ENCODE measurements around the gene TRMU. TPM values are rescaled to one million over a fixed set of nuclear protein-coding genes. Genes with fewer than 3 reads are reported as not detected.

Gene TRMU
- total and polyA plus RNA-seq, 2 experiments from 2014 or later, result 48.3 to 70.4 TPM

DNA sequence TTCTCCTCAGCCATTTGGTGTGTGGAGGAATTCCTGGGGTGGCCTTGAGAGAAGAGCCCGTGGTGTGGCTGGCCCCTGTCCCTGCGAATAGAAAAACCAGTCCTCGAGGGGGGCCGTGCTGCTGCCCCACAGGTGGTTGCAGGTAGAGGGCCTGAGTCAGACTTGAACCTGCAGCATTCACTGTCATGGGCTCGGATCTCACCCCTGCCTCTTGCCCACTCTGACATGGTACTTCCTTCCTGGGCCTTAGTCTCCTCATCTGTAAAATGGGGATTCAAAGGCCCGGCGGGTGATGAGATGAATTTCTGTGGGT, 19.4 kb downstream of the TRMU start:
- Histone ChIP-seq H3K4me1 (ENCODE audit: insufficient read depth) (no peaks in the 10 kb centered on the region), H2AFZ (no peak overlapping the region), H3K79me2 (replicated peaks; ENCODE audit: insufficient read depth) (no peaks in the 10 kb centered on the region), H3K9me2 (ENCODE audit: insufficient read depth) (no peaks in the 10 kb centered on the region), H4K20me1 (replicated peaks; ENCODE audit: insufficient read depth) (peaks cover 4% of the 10 kb centered on the region), H3K4me3 (no peak overlapping the region), H3K27ac (ENCODE audit: low read depth) (no peak overlapping the region), H3K27me3 (ENCODE audit: insufficient read depth) (no peaks in the 10 kb centered on the region), H3K4me2 (no peak overlapping the region), H3K36me3 (ENCODE audit: insufficient read depth) (peaks cover 8% of the 10 kb centered on the region; the same call in 1 of the 2 replicates), H3F3A (replicated peaks; ENCODE audit: low read depth) (peaks cover 4% of the 10 kb centered on the region; the same call in 1 of the 2 replicates)
- Mint-ChIP-seq H3K9me3 (peaks cover 2% of the 10 kb centered on the region; the same call in 1 of the 3 replicates), H3K4me3 (no peak overlapping the region), H3K27ac (no peak overlapping the region), H3K4me1 (no peaks in the 10 kb centered on the region), H3K27me3 (ENCODE audit: insufficient read depth, low read depth, poor library complexity) (peaks cover 8% of the 10 kb centered on the region), H3K36me3 (ENCODE audit: low read depth) (peaks cover 54% of the 10 kb centered on the region)
- DNase-seq (ENCODE audit: low spot score) (no peak), ATAC-seq (no peak)
- TF ChIP-seq JUNB (IDR thresholded peaks at IDR 0.05; ENCODE audit: unreplicated experiment), result no peak
- no peak for TF ChIP-seq POLR2AphosphoS5 (IDR thresholded peaks at IDR 0.05; ENCODE audit: low read depth)
- TF ChIP-seq, protein P1, sequence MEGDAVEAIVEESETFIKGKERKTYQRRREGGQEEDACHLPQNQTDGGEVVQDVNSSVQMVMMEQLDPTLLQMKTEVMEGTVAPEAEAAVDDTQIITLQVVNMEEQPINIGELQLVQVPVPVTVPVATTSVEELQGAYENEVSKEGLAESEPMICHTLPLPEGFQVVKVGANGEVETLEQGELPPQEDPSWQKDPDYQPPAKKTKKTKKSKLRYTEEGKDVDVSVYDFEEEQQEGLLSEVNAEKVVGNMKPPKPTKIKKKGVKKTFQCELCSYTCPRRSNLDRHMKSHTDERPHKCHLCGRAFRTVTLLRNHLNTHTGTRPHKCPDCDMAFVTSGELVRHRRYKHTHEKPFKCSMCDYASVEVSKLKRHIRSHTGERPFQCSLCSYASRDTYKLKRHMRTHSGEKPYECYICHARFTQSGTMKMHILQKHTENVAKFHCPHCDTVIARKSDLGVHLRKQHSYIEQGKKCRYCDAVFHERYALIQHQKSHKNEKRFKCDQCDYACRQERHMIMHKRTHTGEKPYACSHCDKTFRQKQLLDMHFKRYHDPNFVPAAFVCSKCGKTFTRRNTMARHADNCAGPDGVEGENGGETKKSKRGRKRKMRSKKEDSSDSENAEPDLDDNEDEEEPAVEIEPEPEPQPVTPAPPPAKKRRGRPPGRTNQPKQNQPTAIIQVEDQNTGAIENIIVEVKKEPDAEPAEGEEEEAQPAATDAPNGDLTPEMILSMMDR (conservative IDR thresholded peaks at IDR 0.05; ENCODE audit: low read depth in 2 of 2), result no peak
- TF ChIP-seq ZNF331 (CRISPR knock-in tag; IDR thresholded peaks at IDR 0.05; ENCODE audit: low read depth), result no peak
- TF ChIP-seq, protein P2, sequence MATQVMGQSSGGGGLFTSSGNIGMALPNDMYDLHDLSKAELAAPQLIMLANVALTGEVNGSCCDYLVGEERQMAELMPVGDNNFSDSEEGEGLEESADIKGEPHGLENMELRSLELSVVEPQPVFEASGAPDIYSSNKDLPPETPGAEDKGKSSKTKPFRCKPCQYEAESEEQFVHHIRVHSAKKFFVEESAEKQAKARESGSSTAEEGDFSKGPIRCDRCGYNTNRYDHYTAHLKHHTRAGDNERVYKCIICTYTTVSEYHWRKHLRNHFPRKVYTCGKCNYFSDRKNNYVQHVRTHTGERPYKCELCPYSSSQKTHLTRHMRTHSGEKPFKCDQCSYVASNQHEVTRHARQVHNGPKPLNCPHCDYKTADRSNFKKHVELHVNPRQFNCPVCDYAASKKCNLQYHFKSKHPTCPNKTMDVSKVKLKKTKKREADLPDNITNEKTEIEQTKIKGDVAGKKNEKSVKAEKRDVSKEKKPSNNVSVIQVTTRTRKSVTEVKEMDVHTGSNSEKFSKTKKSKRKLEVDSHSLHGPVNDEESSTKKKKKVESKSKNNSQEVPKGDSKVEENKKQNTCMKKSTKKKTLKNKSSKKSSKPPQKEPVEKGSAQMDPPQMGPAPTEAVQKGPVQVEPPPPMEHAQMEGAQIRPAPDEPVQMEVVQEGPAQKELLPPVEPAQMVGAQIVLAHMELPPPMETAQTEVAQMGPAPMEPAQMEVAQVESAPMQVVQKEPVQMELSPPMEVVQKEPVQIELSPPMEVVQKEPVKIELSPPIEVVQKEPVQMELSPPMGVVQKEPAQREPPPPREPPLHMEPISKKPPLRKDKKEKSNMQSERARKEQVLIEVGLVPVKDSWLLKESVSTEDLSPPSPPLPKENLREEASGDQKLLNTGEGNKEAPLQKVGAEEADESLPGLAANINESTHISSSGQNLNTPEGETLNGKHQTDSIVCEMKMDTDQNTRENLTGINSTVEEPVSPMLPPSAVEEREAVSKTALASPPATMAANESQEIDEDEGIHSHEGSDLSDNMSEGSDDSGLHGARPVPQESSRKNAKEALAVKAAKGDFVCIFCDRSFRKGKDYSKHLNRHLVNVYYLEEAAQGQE (IDR thresholded peaks at IDR 0.05; ENCODE audit: unreplicated experiment), result no peak
- TF ChIP-seq NANOG (IDR thresholded peaks at IDR 0.05; ENCODE audit: borderline replicate concordance), result no peak
- TF ChIP-seq EZH2 (IDR thresholded peaks at IDR 0.05; ENCODE audit: low read depth, unreplicated experiment), result no peak
- TF ChIP-seq, protein P3, sequence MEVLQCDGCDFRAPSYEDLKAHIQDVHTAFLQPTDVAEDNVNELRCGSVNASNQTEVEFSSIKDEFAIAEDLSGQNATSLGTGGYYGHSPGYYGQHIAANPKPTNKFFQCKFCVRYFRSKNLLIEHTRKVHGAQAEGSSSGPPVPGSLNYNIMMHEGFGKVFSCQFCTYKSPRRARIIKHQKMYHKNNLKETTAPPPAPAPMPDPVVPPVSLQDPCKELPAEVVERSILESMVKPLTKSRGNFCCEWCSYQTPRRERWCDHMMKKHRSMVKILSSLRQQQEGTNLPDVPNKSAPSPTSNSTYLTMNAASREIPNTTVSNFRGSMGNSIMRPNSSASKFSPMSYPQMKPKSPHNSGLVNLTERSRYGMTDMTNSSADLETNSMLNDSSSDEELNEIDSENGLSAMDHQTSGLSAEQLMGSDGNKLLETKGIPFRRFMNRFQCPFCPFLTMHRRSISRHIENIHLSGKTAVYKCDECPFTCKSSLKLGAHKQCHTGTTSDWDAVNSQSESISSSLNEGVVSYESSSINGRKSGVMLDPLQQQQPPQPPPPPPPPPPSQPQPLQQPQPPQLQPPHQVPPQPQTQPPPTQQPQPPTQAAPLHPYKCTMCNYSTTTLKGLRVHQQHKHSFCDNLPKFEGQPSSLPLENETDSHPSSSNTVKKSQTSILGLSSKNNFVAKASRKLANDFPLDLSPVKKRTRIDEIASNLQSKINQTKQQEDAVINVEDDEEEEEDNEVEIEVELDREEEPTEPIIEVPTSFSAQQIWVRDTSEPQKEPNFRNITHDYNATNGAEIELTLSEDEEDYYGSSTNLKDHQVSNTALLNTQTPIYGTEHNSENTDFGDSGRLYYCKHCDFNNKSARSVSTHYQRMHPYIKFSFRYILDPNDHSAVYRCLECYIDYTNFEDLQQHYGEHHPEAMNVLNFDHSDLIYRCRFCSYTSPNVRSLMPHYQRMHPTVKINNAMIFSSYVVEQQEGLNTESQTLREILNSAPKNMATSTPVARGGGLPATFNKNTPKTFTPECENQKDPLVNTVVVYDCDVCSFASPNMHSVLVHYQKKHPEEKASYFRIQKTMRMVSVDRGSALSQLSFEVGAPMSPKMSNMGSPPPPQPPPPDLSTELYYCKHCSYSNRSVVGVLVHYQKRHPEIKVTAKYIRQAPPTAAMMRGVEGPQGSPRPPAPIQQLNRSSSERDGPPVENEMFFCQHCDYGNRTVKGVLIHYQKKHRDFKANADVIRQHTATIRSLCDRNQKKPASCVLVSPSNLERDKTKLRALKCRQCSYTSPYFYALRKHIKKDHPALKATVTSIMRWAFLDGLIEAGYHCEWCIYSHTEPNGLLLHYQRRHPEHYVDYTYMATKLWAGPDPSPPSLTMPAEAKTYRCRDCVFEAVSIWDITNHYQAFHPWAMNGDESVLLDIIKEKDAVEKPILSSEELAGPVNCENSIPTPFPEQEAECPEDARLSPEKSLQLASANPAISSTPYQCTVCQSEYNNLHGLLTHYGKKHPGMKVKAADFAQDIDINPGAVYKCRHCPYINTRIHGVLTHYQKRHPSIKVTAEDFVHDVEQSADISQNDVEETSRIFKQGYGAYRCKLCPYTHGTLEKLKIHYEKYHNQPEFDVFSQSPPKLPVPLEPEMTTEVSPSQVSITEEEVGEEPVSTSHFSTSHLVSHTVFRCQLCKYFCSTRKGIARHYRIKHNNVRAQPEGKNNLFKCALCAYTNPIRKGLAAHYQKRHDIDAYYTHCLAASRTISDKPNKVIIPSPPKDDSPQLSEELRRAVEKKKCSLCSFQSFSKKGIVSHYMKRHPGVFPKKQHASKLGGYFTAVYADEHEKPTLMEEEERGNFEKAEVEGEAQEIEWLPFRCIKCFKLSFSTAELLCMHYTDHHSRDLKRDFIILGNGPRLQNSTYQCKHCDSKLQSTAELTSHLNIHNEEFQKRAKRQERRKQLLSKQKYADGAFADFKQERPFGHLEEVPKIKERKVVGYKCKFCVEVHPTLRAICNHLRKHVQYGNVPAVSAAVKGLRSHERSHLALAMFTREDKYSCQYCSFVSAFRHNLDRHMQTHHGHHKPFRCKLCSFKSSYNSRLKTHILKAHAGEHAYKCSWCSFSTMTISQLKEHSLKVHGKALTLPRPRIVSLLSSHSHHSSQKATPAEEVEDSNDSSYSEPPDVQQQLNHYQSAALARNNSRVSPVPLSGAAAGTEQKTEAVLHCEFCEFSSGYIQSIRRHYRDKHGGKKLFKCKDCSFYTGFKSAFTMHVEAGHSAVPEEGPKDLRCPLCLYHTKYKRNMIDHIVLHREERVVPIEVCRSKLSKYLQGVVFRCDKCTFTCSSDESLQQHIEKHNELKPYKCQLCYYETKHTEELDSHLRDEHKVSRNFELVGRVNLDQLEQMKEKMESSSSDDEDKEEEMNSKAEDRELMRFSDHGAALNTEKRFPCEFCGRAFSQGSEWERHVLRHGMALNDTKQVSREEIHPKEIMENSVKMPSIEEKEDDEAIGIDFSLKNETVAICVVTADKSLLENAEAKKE (CRISPR knock-in tag; IDR thresholded peaks at IDR 0.05), result no peak
- TF ChIP-seq CREB1 (CRISPR knock-in tag; IDR thresholded peaks at IDR 0.05; ENCODE audit: low read depth), result no peak
- no peak for TF ChIP-seq ZNF114 (CRISPR knock-in tag; IDR thresholded peaks at IDR 0.05)
- no peak for TF ChIP-seq STAT1 (IDR thresholded peaks at IDR 0.05; ENCODE audit: unreplicated experiment)
- no peak for TF ChIP-seq EZH2phosphoT487 (IDR thresholded peaks at IDR 0.05; ENCODE audit: unreplicated experiment)
- TF ChIP-seq, protein P4, sequence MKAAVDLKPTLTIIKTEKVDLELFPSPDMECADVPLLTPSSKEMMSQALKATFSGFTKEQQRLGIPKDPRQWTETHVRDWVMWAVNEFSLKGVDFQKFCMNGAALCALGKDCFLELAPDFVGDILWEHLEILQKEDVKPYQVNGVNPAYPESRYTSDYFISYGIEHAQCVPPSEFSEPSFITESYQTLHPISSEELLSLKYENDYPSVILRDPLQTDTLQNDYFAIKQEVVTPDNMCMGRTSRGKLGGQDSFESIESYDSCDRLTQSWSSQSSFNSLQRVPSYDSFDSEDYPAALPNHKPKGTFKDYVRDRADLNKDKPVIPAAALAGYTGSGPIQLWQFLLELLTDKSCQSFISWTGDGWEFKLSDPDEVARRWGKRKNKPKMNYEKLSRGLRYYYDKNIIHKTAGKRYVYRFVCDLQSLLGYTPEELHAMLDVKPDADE (IDR thresholded peaks at IDR 0.05), result no peak

Data from GM23338 (cell line).